Naive B cell (primary cell): Measurements from ENCODE around the gene PDK2. TPM values are rescaled to one million over a fixed set of nuclear protein-coding genes. Genes with fewer than 3 reads are reported as not detected.

Experiments
- ATAC-seq, 2 donors: fragments of 150-1000 bp; cut with Tn5 transposase; 2 replicates each; pipeline ENCODE4 v1.10.0; 2021; ENCODE audit warnings: low read depth in 2 of 2, mild to moderate bottlenecking in 2 of 2, moderate library complexity in 2 of 2
- DNase-seq: peaks from one replicate; pipeline ENCODE4 v3.0.0; 2022
- H3K27ac Mint-ChIP-seq, 6 donors: one replicate each; pipeline ENCODE4 v1.8.0; 2020 to 2022; ENCODE audit warnings: mild to moderate bottlenecking in 6 of 6, mixed read lengths in 6 of 6, moderate library complexity in 5 of 6, inconsistent platforms in 2 of 6
- H3K27me3 Mint-ChIP-seq, 3 donors: one replicate each; pipeline ENCODE4 v1.8.0; 2021 to 2022; ENCODE audit warnings: mixed read lengths in 3 of 3, mild to moderate bottlenecking in 1 of 3
- H3K36me3 Mint-ChIP-seq, 2 donors: one replicate each; pipeline ENCODE4 v1.8.0; 2020 to 2022; ENCODE audit warnings: mixed read lengths in 2 of 2, inconsistent platforms in 1 of 2, mild to moderate bottlenecking in 1 of 2
- H3K4me1 Mint-ChIP-seq, 3 donors: one replicate each; pipeline ENCODE4 v1.8.0; 2020 to 2022; ENCODE audit warnings: mixed read lengths in 3 of 3, inconsistent platforms in 1 of 3, mild to moderate bottlenecking in 1 of 3, moderate library complexity in 1 of 3
- H3K4me3 Mint-ChIP-seq, 8 donors: one replicate each; pipeline ENCODE4 v1.8.0; 2020 to 2022; ENCODE audit warnings: mild to moderate bottlenecking in 8 of 8, mixed read lengths in 8 of 8, moderate library complexity in 8 of 8, inconsistent platforms in 2 of 8
- H3K9me3 Mint-ChIP-seq, 7 donors: one replicate each; pipeline ENCODE4 v1.8.0; 2020 to 2022; ENCODE audit warnings: mixed read lengths in 7 of 7, mild to moderate bottlenecking in 5 of 7, inconsistent platforms in 2 of 7, moderate library complexity in 1 of 7
- polyA plus RNA-seq, 6 donors: library from polyadenylated mRNA; unstranded; fragments of 300-500 nt; fragmentation: Illumina TruSeq; gene quantifications; one replicate each; pipeline ENCODE4 v1.2.3, GENCODE V29; 2021; ENCODE audit warnings: low read depth in 6 of 6

PDK2 gene
- polyA plus RNA-seq, 6 donors from 2014 or later = 33.4 to 49.6 (median 40.3) TPM

- Mint-ChIP-seq H3K9me3 (peaks cover 0 to 2% (median 0%) of the 10 kb centered on the region in 7 donors), H3K36me3 (peaks cover 0 to 13% of the 10 kb centered on the region in 2 donors), H3K4me3 (no peak overlapping the region), H3K27me3 (peaks cover 22 to 40% (median 32%) of the 10 kb centered on the region in 3 donors), H3K27ac (no peak overlapping the region), H3K4me1 (peaks cover 9 to 12% (median 10%) of the 10 kb centered on the region in 3 donors)
- no peak for ATAC-seq
- no peak for DNase-seq
These were observed 16.8 kb downstream of the PDK2 start for GRCh38 chr17:50111673-50112655.

- Mint-ChIP-seq H3K36me3 (peaks cover 0 to 9% of the 10 kb centered on the region in 2 donors), H3K4me3 (no peak overlapping the region), H3K9me3 (peaks cover 0 to 2% (median 0%) of the 10 kb centered on the region in 7 donors), H3K4me1 (peaks cover 11 to 16% (median 14%) of the 10 kb centered on the region in 3 donors), H3K27ac (no peak overlapping the region), H3K27me3 (peaks cover 24 to 45% (median 40%) of the 10 kb centered on the region in 3 donors)
- DNase-seq = no peak
- no peak for ATAC-seq
These were observed 17.5 kb downstream of the PDK2 start for GRCh38 chr17:50112694-50113093.

- peaks cover 0 to 4% of the 10 kb centered on the region in 2 donors for H3K36me3 Mint-ChIP-seq
- H3K4me1 Mint-ChIP-seq = peaks cover 13 to 16% (median 14%) of the 10 kb centered on the region in 3 donors
- peaks cover 30 to 53% (median 41%) of the 10 kb centered on the region in 3 donors for H3K27me3 Mint-ChIP-seq
- H3K27ac Mint-ChIP-seq = no peak overlapping the region
- no peak for DNase-seq
- H3K9me3 Mint-ChIP-seq = peaks cover 0 to 2% (median 0%) of the 10 kb centered on the region in 7 donors
- no peak overlapping the region for H3K4me3 Mint-ChIP-seq
- no peak for ATAC-seq
These were observed 18.6 kb downstream of the PDK2 start for GRCh38 chr17:50113624-50114320.

- H3K36me3 Mint-ChIP-seq = no peaks in the 10 kb centered on the region
- DNase-seq = no peak
- H3K27ac Mint-ChIP-seq = no peak overlapping the region
- peaks cover 0 to 2% (median 0%) of the 10 kb centered on the region in 7 donors for H3K9me3 Mint-ChIP-seq
- peaks cover 34 to 57% (median 46%) of the 10 kb centered on the region in 3 donors for H3K27me3 Mint-ChIP-seq
- H3K4me1 Mint-ChIP-seq = peaks cover 13 to 16% (median 14%) of the 10 kb centered on the region in 3 donors
- no peak for ATAC-seq
- no peak overlapping the region for H3K4me3 Mint-ChIP-seq
These were observed 19.2 kb downstream of the PDK2 start for GRCh38 chr17:50114401-50114800.

GRCh38 chr17:50114849-50115357, 19.8 kb downstream of the PDK2 start:
- DNase-seq (no peak), ATAC-seq (peak; percentile 36 to 43)
- H3K36me3 Mint-ChIP-seq = no peaks in the 10 kb centered on the region
- peaks cover 13 to 16% (median 14%) of the 10 kb centered on the region in 3 donors for H3K4me1 Mint-ChIP-seq
- H3K4me3 Mint-ChIP-seq = peak overlapping the region in 2 of 8 donors; percentile 16 to 17
- peaks cover 39 to 62% (median 51%) of the 10 kb centered on the region in 3 donors for H3K27me3 Mint-ChIP-seq
- peak overlapping the region in 1 of 6 donors; percentile 57 for H3K27ac Mint-ChIP-seq
- peaks cover 0 to 2% (median 0%) of the 10 kb centered on the region in 7 donors for H3K9me3 Mint-ChIP-seq

GRCh38 chr17:50115756-50116155, 20.6 kb downstream of the PDK2 start:
- Mint-ChIP-seq H3K36me3 (no peaks in the 10 kb centered on the region), H3K4me1 (peaks cover 13 to 16% (median 14%) of the 10 kb centered on the region in 3 donors), H3K9me3 (peaks cover 0 to 2% (median 0%) of the 10 kb centered on the region in 7 donors), H3K27me3 (peaks cover 45 to 71% (median 59%) of the 10 kb centered on the region in 3 donors), H3K4me3 (peak overlapping the region in 1 of 8 donors; percentile 12), H3K27ac (no peak overlapping the region)
- ATAC-seq (no peak), DNase-seq (no peak)

- H3K9me3 Mint-ChIP-seq = peaks cover 0 to 2% (median 0%) of the 10 kb centered on the region in 7 donors
These were observed 22.3 kb downstream of the PDK2 start for GRCh38 chr17:50117202-50118051.

GRCh38 chr17:50118076-50118827, 23.1 kb downstream of the PDK2 start:
- ATAC-seq = no peak
- H3K4me3 Mint-ChIP-seq = peak overlapping the region in 2 of 8 donors; percentile 21 to 42
- H3K27ac Mint-ChIP-seq = peak overlapping the region in 1 of 6 donors; percentile 8
- H3K4me1 Mint-ChIP-seq = peaks cover 13 to 16% (median 14%) of the 10 kb centered on the region in 3 donors
- no peak for DNase-seq
- peaks cover 0 to 2% (median 0%) of the 10 kb centered on the region in 7 donors for H3K9me3 Mint-ChIP-seq
- H3K36me3 Mint-ChIP-seq = no peaks in the 10 kb centered on the region
- H3K27me3 Mint-ChIP-seq = peaks cover 55 to 89% (median 77%) of the 10 kb centered on the region in 3 donors

More at GRCh38 chr17:50117202-50118051, 22.3 kb downstream of the PDK2 start:
- H3K4me1 Mint-ChIP-seq = peaks cover 13 to 16% (median 14%) of the 10 kb centered on the region in 3 donors
- no peaks in the 10 kb centered on the region for H3K36me3 Mint-ChIP-seq
- no peak overlapping the region for H3K27ac Mint-ChIP-seq
- peak overlapping the region; percentile 25 to 80 (median 76) for H3K4me3 Mint-ChIP-seq
- peak; percentile 93 to 94 for ATAC-seq
- DNase-seq = peak; percentile 62
- H3K27me3 Mint-ChIP-seq = peaks cover 52 to 87% (median 69%) of the 10 kb centered on the region in 3 donors

GRCh38 chr17:50118828-50119218, 23.7 kb downstream of the PDK2 start:
- peaks cover 55 to 83% (median 79%) of the 10 kb centered on the region in 3 donors for H3K27me3 Mint-ChIP-seq
- H3K9me3 Mint-ChIP-seq = peaks cover 0 to 2% (median 0%) of the 10 kb centered on the region in 7 donors
- no peaks in the 10 kb centered on the region for H3K36me3 Mint-ChIP-seq
- no peak for DNase-seq
- H3K4me1 Mint-ChIP-seq = peaks cover 13 to 16% (median 14%) of the 10 kb centered on the region in 3 donors
- no peak overlapping the region for H3K27ac Mint-ChIP-seq
- H3K4me3 Mint-ChIP-seq = no peak overlapping the region
- no peak for ATAC-seq

- no peak for DNase-seq
- no peak for ATAC-seq
- Mint-ChIP-seq H3K36me3 (no peaks in the 10 kb centered on the region), H3K4me3 (no peak overlapping the region), H3K27ac (no peak overlapping the region), H3K27me3 (peaks cover 44 to 65% (median 61%) of the 10 kb centered on the region in 3 donors), H3K4me1 (peaks cover 7 to 9% (median 8%) of the 10 kb centered on the region in 3 donors), H3K9me3 (no peaks in the 10 kb centered on the region)
These were observed 25.5 kb downstream of the PDK2 start for GRCh38 chr17:50120475-50121253.

- peaks cover 31 to 49% (median 42%) of the 10 kb centered on the region in 3 donors for H3K27me3 Mint-ChIP-seq
- H3K27ac Mint-ChIP-seq = peak overlapping the region in 1 of 6 donors; percentile 14
- no peak overlapping the region for H3K4me3 Mint-ChIP-seq
- ATAC-seq = no peak
- H3K4me1 Mint-ChIP-seq = peaks cover 4 to 5% (median 5%) of the 10 kb centered on the region in 3 donors
- DNase-seq = no peak
- H3K36me3 Mint-ChIP-seq = no peaks in the 10 kb centered on the region
- no peaks in the 10 kb centered on the region for H3K9me3 Mint-ChIP-seq
These were observed 27.8 kb downstream of the PDK2 start for GRCh38 chr17:50122945-50123344.
